Measurements from ENCODE around the gene CACNA1B. TPM values are rescaled to one million over a fixed set of nuclear protein-coding genes. Genes with fewer than 3 reads are reported as not detected.

CACNA1B gene
- total RNA-seq, 1 experiment from 2014 or later = not detected

DNA sequence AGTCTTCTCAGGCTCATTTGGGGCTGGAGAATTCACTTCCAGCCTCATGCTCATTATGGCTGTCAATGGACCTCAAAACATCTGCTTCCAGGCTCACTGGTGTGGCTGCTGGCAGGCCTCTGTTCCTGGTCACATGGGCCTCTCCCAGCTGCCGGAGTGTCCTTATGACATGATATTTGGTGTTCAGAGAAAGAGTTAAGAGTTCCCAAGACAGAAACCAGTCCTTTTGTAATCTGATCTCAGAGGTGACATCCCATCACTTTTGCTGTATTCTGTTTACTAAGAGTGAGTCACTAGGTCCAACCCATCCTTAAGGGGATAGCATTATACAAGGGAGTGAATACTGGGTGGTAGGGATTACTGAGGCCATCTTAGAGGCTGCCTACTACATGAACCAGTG, 104.6 kb downstream of the CACNA1B start:
- intact Hi-C loops (cut with micrococcal nuclease; ENCODE audit: unreplicated experiment) = no loop called here
- no peak for DNase-seq
- TF ChIP-seq, protein P1, sequence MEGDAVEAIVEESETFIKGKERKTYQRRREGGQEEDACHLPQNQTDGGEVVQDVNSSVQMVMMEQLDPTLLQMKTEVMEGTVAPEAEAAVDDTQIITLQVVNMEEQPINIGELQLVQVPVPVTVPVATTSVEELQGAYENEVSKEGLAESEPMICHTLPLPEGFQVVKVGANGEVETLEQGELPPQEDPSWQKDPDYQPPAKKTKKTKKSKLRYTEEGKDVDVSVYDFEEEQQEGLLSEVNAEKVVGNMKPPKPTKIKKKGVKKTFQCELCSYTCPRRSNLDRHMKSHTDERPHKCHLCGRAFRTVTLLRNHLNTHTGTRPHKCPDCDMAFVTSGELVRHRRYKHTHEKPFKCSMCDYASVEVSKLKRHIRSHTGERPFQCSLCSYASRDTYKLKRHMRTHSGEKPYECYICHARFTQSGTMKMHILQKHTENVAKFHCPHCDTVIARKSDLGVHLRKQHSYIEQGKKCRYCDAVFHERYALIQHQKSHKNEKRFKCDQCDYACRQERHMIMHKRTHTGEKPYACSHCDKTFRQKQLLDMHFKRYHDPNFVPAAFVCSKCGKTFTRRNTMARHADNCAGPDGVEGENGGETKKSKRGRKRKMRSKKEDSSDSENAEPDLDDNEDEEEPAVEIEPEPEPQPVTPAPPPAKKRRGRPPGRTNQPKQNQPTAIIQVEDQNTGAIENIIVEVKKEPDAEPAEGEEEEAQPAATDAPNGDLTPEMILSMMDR (IDR thresholded peaks at IDR 0.05; ENCODE audit: unreplicated experiment) = no peak
- BruUV-seq (replicated peaks) = no TSS peak
- H3K4me1 Mint-ChIP-seq (ENCODE audit: low read depth, unreplicated experiment) = no peaks in the 10 kb centered on the region
- H3K36me3 Mint-ChIP-seq (ENCODE audit: insufficient read depth, unreplicated experiment) = peaks cover 4% of the 10 kb centered on the region
- H3K4me3 Mint-ChIP-seq (ENCODE audit: low read depth, unreplicated experiment) = no peak overlapping the region
- H3K9me3 Mint-ChIP-seq (ENCODE audit: low read depth, unreplicated experiment) = peaks cover 6% of the 10 kb centered on the region
- H3K27ac Mint-ChIP-seq (ENCODE audit: unreplicated experiment) = no peak overlapping the region
- CTCF ChIA-PET = no interaction called here
- peaks cover 22% of the 10 kb centered on the region for H3K27me3 Mint-ChIP-seq (ENCODE audit: unreplicated experiment)

DNA sequence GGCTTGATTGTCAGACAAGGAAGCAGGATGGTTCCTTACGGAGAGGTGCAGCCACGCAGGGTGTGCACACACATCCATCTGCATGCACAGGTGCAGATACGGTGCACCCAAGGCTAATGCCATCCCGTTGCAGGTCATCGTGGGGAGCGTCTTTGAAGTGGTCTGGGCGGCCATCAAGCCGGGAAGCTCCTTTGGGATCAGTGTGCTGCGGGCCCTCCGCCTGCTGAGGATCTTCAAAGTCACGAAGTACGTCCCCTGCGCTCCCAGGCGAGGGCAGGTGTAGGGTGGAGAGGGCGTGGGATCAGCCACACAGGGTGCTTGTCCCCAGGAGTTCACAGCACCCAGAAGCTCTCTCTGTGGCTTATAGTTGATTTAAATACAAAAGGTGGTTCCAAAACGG, 106.4 kb downstream of the CACNA1B start:
- Mint-ChIP-seq H3K27me3 (ENCODE audit: unreplicated experiment) (peaks cover 40% of the 10 kb centered on the region), H3K9me3 (ENCODE audit: low read depth, unreplicated experiment) (peaks cover 5% of the 10 kb centered on the region)
- BruUV-seq (replicated peaks) = no TSS peak

DNA sequence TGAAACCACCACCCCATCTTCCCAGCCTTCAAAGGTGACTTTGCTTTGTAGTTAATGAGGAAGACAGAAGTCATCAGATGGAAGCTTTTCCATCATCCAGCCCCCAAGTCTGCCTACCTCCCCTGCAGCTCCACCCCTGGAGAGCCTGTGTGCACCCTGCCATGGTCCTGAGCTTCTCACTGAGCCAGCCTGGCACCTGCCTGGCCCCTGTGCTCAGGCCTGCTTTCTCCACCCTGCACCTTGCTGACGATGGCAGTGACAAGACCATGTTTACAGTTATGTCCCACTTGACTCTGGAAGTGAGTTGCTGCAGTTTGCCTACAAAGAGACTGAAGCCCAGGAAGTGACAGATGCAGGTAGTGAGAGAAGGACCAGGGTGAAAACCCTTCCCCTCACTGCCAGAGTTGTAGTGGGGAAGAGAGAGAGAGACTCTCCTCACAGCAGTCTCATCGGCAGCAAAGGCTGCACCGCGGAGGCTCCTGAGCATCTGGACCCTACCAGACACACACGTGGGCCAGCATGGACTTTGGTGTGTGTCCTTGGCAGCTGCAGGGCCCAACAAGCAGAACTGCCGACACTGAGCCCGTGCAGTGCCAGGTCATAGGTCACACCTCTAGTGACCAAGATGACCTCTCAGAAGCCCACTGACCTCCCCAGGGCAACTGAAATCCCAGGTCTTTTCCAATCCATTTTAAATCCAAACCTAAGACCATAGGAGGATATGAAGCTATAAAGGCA, 107.1 kb downstream of the CACNA1B start:
- no TSS peak for BruUV-seq (replicated peaks)
- H3K9me3 Mint-ChIP-seq (ENCODE audit: low read depth, unreplicated experiment) = peaks cover 5% of the 10 kb centered on the region
- DNase-seq = no peak
- H3K36me3 Mint-ChIP-seq (ENCODE audit: insufficient read depth, unreplicated experiment) = no peaks in the 10 kb centered on the region
- H3K4me3 Mint-ChIP-seq (ENCODE audit: low read depth, unreplicated experiment) = no peak overlapping the region
- peaks cover 47% of the 10 kb centered on the region for H3K27me3 Mint-ChIP-seq (ENCODE audit: unreplicated experiment)
- intact Hi-C loops (cut with micrococcal nuclease; ENCODE audit: unreplicated experiment) = no loop called here
- H3K4me1 Mint-ChIP-seq (ENCODE audit: low read depth, unreplicated experiment) = no peaks in the 10 kb centered on the region
- H3K27ac Mint-ChIP-seq (ENCODE audit: unreplicated experiment) = no peak overlapping the region
- TF ChIP-seq, protein P1 (IDR thresholded peaks at IDR 0.05; ENCODE audit: unreplicated experiment) = no peak
- CTCF ChIA-PET = no interaction called here

More for the DNA sequence above, 106.4 kb downstream of the CACNA1B start:
- TF ChIP-seq, protein P1 (IDR thresholded peaks at IDR 0.05; ENCODE audit: unreplicated experiment) = no peak
- Mint-ChIP-seq H3K4me3 (ENCODE audit: low read depth, unreplicated experiment) (no peak overlapping the region), H3K27ac (ENCODE audit: unreplicated experiment) (no peak overlapping the region), H3K4me1 (ENCODE audit: low read depth, unreplicated experiment) (no peaks in the 10 kb centered on the region), H3K36me3 (ENCODE audit: insufficient read depth, unreplicated experiment) (no peaks in the 10 kb centered on the region)
- DNase-seq = no peak
- CTCF ChIA-PET = no interaction called here
- intact Hi-C loops (cut with micrococcal nuclease; ENCODE audit: unreplicated experiment) = no loop called here

DNA sequence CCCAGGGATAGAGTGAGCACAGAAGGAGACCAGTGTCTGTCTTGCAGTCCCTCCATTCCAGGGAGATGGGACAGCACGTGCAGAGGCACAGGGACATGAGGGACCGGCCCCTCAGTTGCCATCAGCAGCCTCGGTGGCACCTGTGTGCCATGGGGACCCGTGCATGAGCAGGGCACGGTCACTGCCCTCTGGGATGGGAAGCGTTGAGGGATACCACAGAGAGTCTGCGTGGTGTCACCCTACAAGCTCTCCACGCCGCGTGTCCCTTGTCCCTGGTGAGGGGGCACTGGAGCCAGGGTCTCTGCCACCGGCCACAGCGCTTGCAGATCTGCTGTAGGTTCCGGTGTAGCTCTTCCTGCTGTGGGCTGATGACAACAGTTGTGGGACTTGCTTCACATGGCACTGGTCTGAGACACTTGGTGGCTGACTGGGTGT, 108.1 kb downstream of the CACNA1B start:
- CTCF ChIA-PET = no interaction called here
- BruUV-seq (replicated peaks) = no TSS peak

More for the DNA sequence above, 108.1 kb downstream of the CACNA1B start:
- Mint-ChIP-seq H3K9me3 (ENCODE audit: low read depth, unreplicated experiment) (peaks cover 5% of the 10 kb centered on the region), H3K4me3 (ENCODE audit: low read depth, unreplicated experiment) (no peak overlapping the region), H3K4me1 (ENCODE audit: low read depth, unreplicated experiment) (no peaks in the 10 kb centered on the region), H3K36me3 (ENCODE audit: insufficient read depth, unreplicated experiment) (no peaks in the 10 kb centered on the region), H3K27ac (ENCODE audit: unreplicated experiment) (no peak overlapping the region), H3K27me3 (ENCODE audit: unreplicated experiment) (peaks cover 57% of the 10 kb centered on the region)
- no peak for DNase-seq
- intact Hi-C loops (cut with micrococcal nuclease; ENCODE audit: unreplicated experiment) = no loop called here
- TF ChIP-seq, protein P1 (IDR thresholded peaks at IDR 0.05; ENCODE audit: unreplicated experiment) = no peak
